RWPE2 (cell line): ENCODE data around the gene ARMH4.

Source experiments
- ATAC-seq: fragments of 200-7000 bp; cut with Tn5 transposase; 3 replicates; pipeline ENCODE4 v1.9.1; 2021; ENCODE audit warnings: low read depth
- DNase-seq: peaks from one replicate; pipeline ENCODE4 v3.0.0-alpha.2; 2020; ENCODE audit warnings: low spot score
- H3K27ac ChIP-seq: fragments of 450-650 bp; 2 replicates; pipeline ENCODE4 v1.5.1; 2017; ENCODE audit warnings: mild to moderate bottlenecking; ENCODE audit not compliant: poor library complexity, severe bottlenecking
- H3K27me3 ChIP-seq: fragments of 250-450 bp; sonication (Bioruptor Pico); 2 replicates; pipeline ENCODE4 v1.5.1; 2021; ENCODE audit warnings: mild to moderate bottlenecking, moderate library complexity; ENCODE audit not compliant: insufficient read depth, poor library complexity, severe bottlenecking
- H3K36me3 ChIP-seq: fragments of 250-450 bp; sonication (Bioruptor Pico); 2 replicates; pipeline ENCODE4 v1.5.1; 2020; ENCODE audit warnings: low read depth, mild to moderate bottlenecking, moderate library complexity
- H3K4me1 ChIP-seq: fragments of 250-450 bp; sonication (Bioruptor Pico); 2 replicates; pipeline ENCODE4 v1.5.1; 2021; ENCODE audit warnings: mild to moderate bottlenecking, moderate library complexity; ENCODE audit not compliant: insufficient read depth, poor library complexity, severe bottlenecking
- H3K4me3 ChIP-seq: fragments of 250-450 bp; sonication (Bioruptor Pico); 2 replicates; pipeline ENCODE4 v1.5.1; 2021; ENCODE audit warnings: mild to moderate bottlenecking, moderate library complexity; ENCODE audit not compliant: severe bottlenecking
- H3K9me3 ChIP-seq: fragments of 250-450 bp; sonication (Bioruptor Pico); 2 replicates; pipeline ENCODE4 v1.5.1; 2021; ENCODE audit warnings: mild to moderate bottlenecking, moderate library complexity; ENCODE audit not compliant: severe bottlenecking
- CTCF ChIP-seq: fragments of 450-650 bp; IDR thresholded peaks from one replicate; pipeline ENCODE4 v1.5.1; 2017; ENCODE audit warnings: mild to moderate bottlenecking, moderate library complexity; ENCODE audit not compliant: poor library complexity, severe bottlenecking

The ARMH4 gene

DNA sequence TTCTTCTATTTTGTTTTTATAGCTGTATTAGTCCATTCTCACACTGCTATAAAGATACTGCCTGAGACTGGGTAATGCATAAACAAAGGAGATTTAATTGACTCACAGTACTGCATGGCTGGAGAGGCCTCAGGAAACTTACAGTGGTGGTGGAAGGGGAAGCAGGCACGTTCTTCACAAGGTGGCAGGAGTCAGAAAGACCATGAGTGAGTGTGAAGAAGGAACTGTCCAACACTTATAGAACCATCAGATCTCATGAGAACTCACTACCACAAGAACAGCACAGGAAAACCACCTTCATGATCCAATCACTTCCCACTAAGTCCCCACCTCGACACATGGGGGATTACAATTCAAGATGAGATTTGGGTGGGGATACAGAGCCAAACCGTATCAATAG lies 42.3 kb downstream of the ARMH4 start:
- no peak for DNase-seq
- Histone ChIP-seq H3K4me3 (no peak overlapping the region), H3K27me3 (peaks cover 28% of the 10 kb centered on the region), H3K36me3 (no peaks in the 10 kb centered on the region), H3K9me3 (no peaks in the 10 kb centered on the region), H3K4me1 (no peaks in the 10 kb centered on the region), H3K27ac (no peak overlapping the region)
- no peak for ATAC-seq
- TF ChIP-seq CTCF: no peak

DNA sequence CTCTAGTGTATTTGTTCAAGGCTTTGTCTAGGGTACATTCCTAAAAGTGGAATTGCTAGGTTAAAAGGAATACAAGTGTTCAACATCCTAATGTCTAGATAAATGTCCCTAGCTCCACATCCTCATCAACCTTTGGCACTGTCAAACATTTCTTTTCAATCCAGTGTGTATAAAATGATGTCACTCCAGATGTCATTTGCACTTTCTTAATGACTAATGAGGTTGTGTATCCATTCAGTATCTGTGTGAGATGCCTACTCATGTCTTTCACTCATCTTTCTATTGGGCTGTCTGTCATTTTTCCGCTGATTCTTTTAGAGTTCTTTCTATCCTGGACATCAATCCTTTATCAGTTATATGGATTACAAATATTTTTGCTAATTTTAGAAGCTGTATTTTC lies 43.3 kb downstream of the ARMH4 start:
- no peak for TF ChIP-seq CTCF
- DNase-seq (no peak), ATAC-seq (no peak)
- Histone ChIP-seq H3K9me3 (no peaks in the 10 kb centered on the region), H3K27ac (no peak overlapping the region), H3K4me3 (no peak overlapping the region), H3K36me3 (no peaks in the 10 kb centered on the region), H3K4me1 (no peaks in the 10 kb centered on the region), H3K27me3 (peaks cover 18% of the 10 kb centered on the region)

- Histone ChIP-seq H3K36me3 (no peaks in the 10 kb centered on the region), H3K27me3 (peaks cover 11% of the 10 kb centered on the region), H3K27ac (no peak overlapping the region), H3K4me3 (no peak overlapping the region), H3K4me1 (no peaks in the 10 kb centered on the region), H3K9me3 (no peaks in the 10 kb centered on the region)
- DNase-seq (no peak), ATAC-seq (peak; percentile 52; the same call in 2 of the 3 replicates)
- TF ChIP-seq CTCF: peak; percentile 95
Observed at GRCh38 chr14:58107947-58108552, 44.0 kb downstream of the ARMH4 start.

- Histone ChIP-seq H3K27me3 (peaks cover 4% of the 10 kb centered on the region), H3K36me3 (no peaks in the 10 kb centered on the region), H3K4me3 (no peak overlapping the region), H3K9me3 (no peaks in the 10 kb centered on the region), H3K4me1 (no peaks in the 10 kb centered on the region), H3K27ac (no peak overlapping the region)
- DNase-seq (no peak), ATAC-seq (no peak)
- TF ChIP-seq CTCF: no peak
Observed at GRCh38 chr14:58107041-58107440, 45.0 kb downstream of the ARMH4 start.

DNA sequence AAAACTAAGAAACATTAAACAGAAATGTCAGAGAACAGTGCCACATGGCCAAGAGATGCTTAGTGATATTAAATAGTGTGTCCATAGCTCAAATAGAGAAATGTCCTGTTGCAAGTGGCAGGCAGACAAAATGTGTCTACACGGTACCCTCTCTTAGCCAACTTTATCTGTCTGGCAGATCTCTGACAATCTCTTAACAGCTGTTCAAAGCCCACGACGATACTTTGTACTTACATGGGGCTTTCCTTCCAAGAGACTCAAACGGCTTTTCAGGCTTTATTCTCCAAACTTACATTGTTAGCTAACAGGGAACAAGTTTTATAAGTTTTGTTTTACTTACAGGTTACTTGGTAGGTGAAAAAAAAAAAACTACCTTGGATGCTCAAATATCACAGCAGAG lies 45.6 kb downstream of the ARMH4 start:
- ATAC-seq: no peak
- Histone ChIP-seq H3K9me3 (no peaks in the 10 kb centered on the region), H3K4me1 (no peaks in the 10 kb centered on the region), H3K27me3 (peaks cover 4% of the 10 kb centered on the region), H3K27ac (no peak overlapping the region), H3K4me3 (no peak overlapping the region), H3K36me3 (no peaks in the 10 kb centered on the region)
- DNase-seq: no peak
- TF ChIP-seq CTCF: no peak
